ENCODE results near the gene CDK5RAP2.
"Not testable (repeated sequence)": the region's sequence is repeated elsewhere in the genome, so short reads cannot be mapped to it uniquely, and the experiment has no call there.

DNA sequence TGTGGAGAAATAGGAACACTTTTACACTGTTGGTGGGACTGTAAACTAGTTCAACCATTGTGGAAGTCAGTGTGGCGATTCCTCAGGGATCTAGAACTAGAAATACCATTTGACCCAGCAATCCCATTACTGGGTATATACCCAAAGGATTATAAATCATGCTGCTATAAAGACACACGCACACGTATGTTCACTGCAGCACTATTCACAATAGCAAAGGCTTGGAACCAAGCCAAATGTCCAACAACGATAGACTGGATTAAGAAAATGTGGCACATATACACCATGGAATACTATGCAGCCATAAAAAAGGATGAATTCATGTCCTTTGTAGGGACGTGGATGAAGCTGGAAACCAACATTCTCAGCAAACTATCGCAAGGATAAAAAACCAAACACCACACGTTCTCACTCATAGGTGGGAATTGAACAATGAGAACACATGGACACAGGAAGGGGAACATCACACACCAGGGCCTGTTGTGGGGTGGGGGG lies 27.7 kb downstream of the CDK5RAP2 start:
- not testable (repeated sequence) for TF ChIP-seq CTCF, POLR2A, EP300 (IDR thresholded peaks at IDR 0.05)
